Peyer's patch (tissue), 4 donors: ENCODE measurements around the gene MTF2.

Source experiments
- POLR2A ChIP-seq, 2 donors: fragments of 450-650 bp; IDR thresholded peaks; one replicate each; pipeline ENCODE4 v1.5.1; 2017; ENCODE audit warnings: antibody characterized with exemption in 2 of 2, mild to moderate bottlenecking in 2 of 2, moderate library complexity in 2 of 2
- TF ChIP-seq, protein P1 (sequence below), 6 experiments: fragments of 450-650 bp in 4 of 6; fragments of 200-600 bp in 2 of 6; sonication (generic) in 1 of 6; IDR thresholded peaks; one replicate each; pipeline ENCODE4 v1.5.1; 2017 to 2019; ENCODE audit warnings: antibody characterized with exemption in 6 of 6, mild to moderate bottlenecking in 3 of 6, moderate library complexity in 1 of 6

DNA sequence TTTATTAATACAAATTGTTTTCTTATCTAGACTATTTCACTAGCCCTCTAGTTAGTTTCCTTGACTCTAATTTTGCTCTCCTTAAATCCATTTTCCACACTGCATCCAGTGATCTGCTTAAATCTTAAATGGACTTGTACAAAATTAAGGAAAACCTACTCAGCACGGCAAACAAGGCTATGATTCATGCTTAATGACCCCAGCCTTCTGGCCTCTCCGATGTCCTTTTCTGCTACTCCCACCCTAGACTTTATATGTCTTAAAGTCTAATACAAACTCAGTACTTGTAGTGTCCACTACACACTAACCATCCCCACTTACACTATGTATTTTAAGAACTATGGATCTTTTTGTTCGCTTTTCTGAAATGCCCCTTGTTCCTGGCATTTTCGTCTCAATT, 98.9 kb downstream of the MTF2 start:
- TF ChIP-seq, protein P1, sequence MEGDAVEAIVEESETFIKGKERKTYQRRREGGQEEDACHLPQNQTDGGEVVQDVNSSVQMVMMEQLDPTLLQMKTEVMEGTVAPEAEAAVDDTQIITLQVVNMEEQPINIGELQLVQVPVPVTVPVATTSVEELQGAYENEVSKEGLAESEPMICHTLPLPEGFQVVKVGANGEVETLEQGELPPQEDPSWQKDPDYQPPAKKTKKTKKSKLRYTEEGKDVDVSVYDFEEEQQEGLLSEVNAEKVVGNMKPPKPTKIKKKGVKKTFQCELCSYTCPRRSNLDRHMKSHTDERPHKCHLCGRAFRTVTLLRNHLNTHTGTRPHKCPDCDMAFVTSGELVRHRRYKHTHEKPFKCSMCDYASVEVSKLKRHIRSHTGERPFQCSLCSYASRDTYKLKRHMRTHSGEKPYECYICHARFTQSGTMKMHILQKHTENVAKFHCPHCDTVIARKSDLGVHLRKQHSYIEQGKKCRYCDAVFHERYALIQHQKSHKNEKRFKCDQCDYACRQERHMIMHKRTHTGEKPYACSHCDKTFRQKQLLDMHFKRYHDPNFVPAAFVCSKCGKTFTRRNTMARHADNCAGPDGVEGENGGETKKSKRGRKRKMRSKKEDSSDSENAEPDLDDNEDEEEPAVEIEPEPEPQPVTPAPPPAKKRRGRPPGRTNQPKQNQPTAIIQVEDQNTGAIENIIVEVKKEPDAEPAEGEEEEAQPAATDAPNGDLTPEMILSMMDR (IDR thresholded peaks at IDR 0.05): no peak
- no peak for TF ChIP-seq POLR2A (IDR thresholded peaks at IDR 0.05)
